ENCODE measurements around the gene PHF1. TPM values are rescaled to one million over a fixed set of nuclear protein-coding genes. Genes with fewer than 3 reads are reported as not detected.

Gene PHF1
- total and polyA plus RNA-seq, 2 of the 13 experiments (the other 11 are each of a cell fraction or from before 2014, with no cell fraction given), result 25.4 to 61.9 TPM

GRCh38 chr6:33410711-33411631, at the start of gene PHF1 (continued):
- no peak for TF ChIP-seq HNF1A (IDR thresholded peaks at IDR 0.05; ENCODE audit: low read depth)
- TF ChIP-seq HNF1A (CRISPR knock-in tag; IDR thresholded peaks at IDR 0.05; ENCODE audit: borderline replicate concordance), result no peak
- TF ChIP-seq SETDB1 (CRISPR knock-in tag; IDR thresholded peaks at IDR 0.05; ENCODE audit: borderline replicate concordance), result no peak
- no peak for TF ChIP-seq KDM4B (CRISPR knock-in tag; IDR thresholded peaks at IDR 0.05)
- TF ChIP-seq ZFP90 (CRISPR knock-in tag; IDR thresholded peaks at IDR 0.05; ENCODE audit: borderline replicate concordance), result peak; percentile 20; the same call in 1 of the 2 replicates
- TF ChIP-seq ZNF276 (CRISPR knock-in tag; IDR thresholded peaks at IDR 0.05; ENCODE audit: low read depth), result no peak
- TF ChIP-seq MTF1 (CRISPR knock-in tag; IDR thresholded peaks at IDR 0.05), result no peak
- TF ChIP-seq ZNF207 (IDR thresholded peaks at IDR 0.05; ENCODE audit: borderline replicate concordance), result no peak
- TF ChIP-seq E2F5 (CRISPR knock-in tag; conservative IDR thresholded peaks at IDR 0.05), result no peak
- no peak for TF ChIP-seq ZNF577 (CRISPR knock-in tag; IDR thresholded peaks at IDR 0.05; ENCODE audit: borderline replicate concordance, low read depth)
- no peak for TF ChIP-seq ZNF263 (CRISPR knock-in tag; IDR thresholded peaks at IDR 0.05)
- no peak for TF ChIP-seq FOXO4 (CRISPR knock-in tag; conservative IDR thresholded peaks at IDR 0.05)
- TF ChIP-seq POLR2AphosphoS2 (IDR thresholded peaks at IDR 0.05; ENCODE audit: low read depth, low read length), result no peak
- TF ChIP-seq ZNF792 (CRISPR knock-in tag; IDR thresholded peaks at IDR 0.05), result no peak; the same call in 1 of the 2 replicates
- TF ChIP-seq ZNF446 (CRISPR knock-in tag; IDR thresholded peaks at IDR 0.05), result no peak
- no peak for TF ChIP-seq SRF (IDR thresholded peaks at IDR 0.05; ENCODE audit: low read depth, low read length)
- no peak for TF ChIP-seq ZNF101 (CRISPR knock-in tag; IDR thresholded peaks at IDR 0.05; ENCODE audit: borderline replicate concordance, low read depth)
- TF ChIP-seq CCDC6 (CRISPR knock-in tag; IDR thresholded peaks at IDR 0.05), result no peak
- TF ChIP-seq ARID3A (IDR thresholded peaks at IDR 0.05; ENCODE audit: low read depth, low read length), result no peak
- no peak for TF ChIP-seq MIER2 (CRISPR knock-in tag; IDR thresholded peaks at IDR 0.05)
